Astrocyte (in vitro differentiated cells and primary cell): Measurements from ENCODE around the gene TGDS. TPM values are rescaled to one million over a fixed set of nuclear protein-coding genes. Genes with fewer than 3 reads are reported as not detected.

ENCODE experiments used
- DNase-seq: peaks from one replicate; pipeline ENCODE4 v3.0.0-alpha.2; 2010; ENCODE audit warnings: low read depth
- FAIRE-seq: peaks from 2 replicates; lab custom pipeline; 2011; peaks lifted over from hg19 to GRCh38; lab: Jason Lieb, UNC
- H2AFZ ChIP-seq: 2 replicates; pipeline ENCODE4 v1.6.0; 2012; ENCODE audit warnings: low read depth, low read length, inconsistent platforms
- H3K27ac ChIP-seq: 2 replicates; pipeline ENCODE4 v1.5.1; 2011; ENCODE audit warnings: low read depth, low read length, inconsistent platforms
- H3K27me3 ChIP-seq: 2 replicates; pipeline ENCODE4 v1.6.0; 2011; ENCODE audit warnings: low read length, inconsistent platforms; ENCODE audit not compliant: insufficient read depth
- H3K36me3 ChIP-seq: 2 replicates; pipeline ENCODE4 v1.5.1; 2011; ENCODE audit warnings: low read length, inconsistent platforms; ENCODE audit not compliant: insufficient read depth
- H3K4me1 ChIP-seq: 2 replicates; pipeline ENCODE4 v1.5.1; 2011; ENCODE audit warnings: low read length, inconsistent platforms; ENCODE audit not compliant: insufficient read depth
- H3K4me2 ChIP-seq: 2 replicates; pipeline ENCODE4 v1.6.0; 2012; ENCODE audit warnings: low read length, inconsistent platforms
- H3K4me3 ChIP-seq: 2 replicates; pipeline ENCODE4 v1.5.1; 2011; ENCODE audit warnings: low read depth, mild to moderate bottlenecking, low read length, inconsistent platforms; ENCODE audit not compliant: insufficient read depth
- H3K79me2 ChIP-seq: 2 replicates; pipeline ENCODE4 v1.6.0; 2012; ENCODE audit warnings: mild to moderate bottlenecking, low read length, inconsistent platforms; ENCODE audit not compliant: insufficient read depth
- H3K9ac ChIP-seq: 2 replicates; pipeline ENCODE4 v1.6.0; 2012; ENCODE audit warnings: mild to moderate bottlenecking, low read length, inconsistent platforms
- H3K9me3 ChIP-seq: 2 replicates; pipeline ENCODE4 v1.5.1; 2012; ENCODE audit warnings: low read depth, mild to moderate bottlenecking, low read length, inconsistent platforms; ENCODE audit not compliant: insufficient read depth
- H4K20me1 ChIP-seq: 2 replicates; pipeline ENCODE4 v1.6.0; 2012; ENCODE audit warnings: low read length, inconsistent platforms; ENCODE audit not compliant: insufficient read depth
- H3K27ac Mint-ChIP-seq: one replicate; pipeline ENCODE4 v1.8.0; 2021; ENCODE audit warnings: mild to moderate bottlenecking, mixed read lengths; ENCODE audit not compliant: unreplicated experiment
- H3K27me3 Mint-ChIP-seq: one replicate; pipeline ENCODE4 v1.8.0; 2021; ENCODE audit warnings: low read depth, mixed read lengths; ENCODE audit not compliant: unreplicated experiment
- H3K36me3 Mint-ChIP-seq: one replicate; pipeline ENCODE4 v1.8.0; 2021; ENCODE audit warnings: low read depth, mixed read lengths; ENCODE audit not compliant: unreplicated experiment
- H3K4me1 Mint-ChIP-seq: one replicate; pipeline ENCODE4 v1.8.0; 2021; ENCODE audit warnings: low read depth, mixed read lengths; ENCODE audit not compliant: unreplicated experiment
- H3K4me3 Mint-ChIP-seq: one replicate; pipeline ENCODE4 v1.8.0; 2021; ENCODE audit warnings: mild to moderate bottlenecking, moderate library complexity, mixed read lengths; ENCODE audit not compliant: unreplicated experiment
- H3K9me3 Mint-ChIP-seq: one replicate; pipeline ENCODE4 v1.8.0; 2021; ENCODE audit warnings: mild to moderate bottlenecking, mixed read lengths; ENCODE audit not compliant: unreplicated experiment
- CTCF ChIP-seq: IDR thresholded peaks from 2 replicates; pipeline ENCODE4 v1.5.1; 2011; ENCODE audit warnings: low read depth, mild to moderate bottlenecking, inconsistent platforms, low read length, moderate library complexity; ENCODE audit not compliant: insufficient read depth
- EZH2 ChIP-seq: IDR thresholded peaks from 2 replicates; pipeline ENCODE4 v1.6.1; 2012; ENCODE audit warnings: mild to moderate bottlenecking, low read length, inconsistent platforms; ENCODE audit not compliant: insufficient read depth
- total RNA-seq: library from RNA; stranded (reverse); gene quantifications from 2 replicates; pipeline ENCODE4 v1.2.1, GENCODE V29; 2021

Gene TGDS
- total RNA-seq, 1 donor from 2014 or later: 11.7 TPM

- FAIRE-seq: no peak
Observed at GRCh38 chr13:94622344-94622743, 26.4 kb upstream of the TGDS start.

GRCh38 chr13:94620286-94620896 lies 24.4 kb upstream of the TGDS start:
- H3K36me3 ChIP-seq: peaks cover 20% of the 10 kb centered on the region
- H3K4me1 Mint-ChIP-seq: no peaks in the 10 kb centered on the region
- no peak for FAIRE-seq
- H4K20me1 ChIP-seq: peaks cover 36% of the 10 kb centered on the region
- no peaks in the 10 kb centered on the region for H3K27me3 Mint-ChIP-seq
- H3K4me1 ChIP-seq: no peaks in the 10 kb centered on the region
- TF ChIP-seq EZH2: no peak
- peak; percentile 78 for TF ChIP-seq CTCF
- no peaks in the 10 kb centered on the region for H3K36me3 Mint-ChIP-seq
- no peak overlapping the region for H3K4me2 ChIP-seq
- H3K9me3 ChIP-seq: no peaks in the 10 kb centered on the region
- no peak for DNase-seq
- no peak overlapping the region for H3K9ac ChIP-seq
- no peak overlapping the region for H3K27ac ChIP-seq
- H3K27ac Mint-ChIP-seq: no peak overlapping the region
- H2AFZ ChIP-seq: no peak overlapping the region
- H3K9me3 Mint-ChIP-seq: no peaks in the 10 kb centered on the region
- H3K4me3 ChIP-seq: no peak overlapping the region
- peaks cover 3% of the 10 kb centered on the region for H3K79me2 ChIP-seq
- H3K27me3 ChIP-seq: no peaks in the 10 kb centered on the region
- H3K4me3 Mint-ChIP-seq: no peak overlapping the region

More at GRCh38 chr13:94622344-94622743, 26.4 kb upstream of the TGDS start:
- no peak overlapping the region for H3K4me2 ChIP-seq
- no peak overlapping the region for H2AFZ ChIP-seq
- H3K4me3 ChIP-seq: no peak overlapping the region
- H3K27me3 Mint-ChIP-seq: no peaks in the 10 kb centered on the region
- peaks cover 3% of the 10 kb centered on the region for H3K36me3 Mint-ChIP-seq
- H3K4me3 Mint-ChIP-seq: no peak overlapping the region
- no peaks in the 10 kb centered on the region for H3K9me3 ChIP-seq
- TF ChIP-seq CTCF: no peak
- TF ChIP-seq EZH2: no peak
- no peaks in the 10 kb centered on the region for H3K9me3 Mint-ChIP-seq
- H3K27me3 ChIP-seq: no peaks in the 10 kb centered on the region
- peaks cover 25% of the 10 kb centered on the region for H4K20me1 ChIP-seq
- H3K9ac ChIP-seq: no peak overlapping the region
- H3K4me1 Mint-ChIP-seq: no peaks in the 10 kb centered on the region
- no peak for DNase-seq
- H3K79me2 ChIP-seq: peaks cover 3% of the 10 kb centered on the region
- H3K4me1 ChIP-seq: no peaks in the 10 kb centered on the region
- H3K36me3 ChIP-seq: peaks cover 28% of the 10 kb centered on the region
- no peak overlapping the region for H3K27ac ChIP-seq
- H3K27ac Mint-ChIP-seq: no peak overlapping the region

GRCh38 chr13:94617389-94618000 lies 21.5 kb upstream of the TGDS start:
- no peak overlapping the region for H3K27ac ChIP-seq
- Mint-ChIP-seq H3K27ac (no peak overlapping the region), H3K4me1 (no peaks in the 10 kb centered on the region), H3K9me3 (no peaks in the 10 kb centered on the region), H3K36me3 (peaks cover 5% of the 10 kb centered on the region), H3K27me3 (no peaks in the 10 kb centered on the region), H3K4me3 (no peak overlapping the region)
- no peak for DNase-seq
- FAIRE-seq: peak; percentile 78
- no peaks in the 10 kb centered on the region for H3K9me3 ChIP-seq
- no peaks in the 10 kb centered on the region for H3K27me3 ChIP-seq
- peaks cover 18% of the 10 kb centered on the region for H3K36me3 ChIP-seq
- H3K4me3 ChIP-seq: no peak overlapping the region
- H3K79me2 ChIP-seq: peaks cover 8% of the 10 kb centered on the region
- no peak overlapping the region for H3K9ac ChIP-seq
- no peak overlapping the region for H2AFZ ChIP-seq
- no peak overlapping the region for H3K4me2 ChIP-seq
- TF ChIP-seq EZH2 (no peak), CTCF (peak; percentile 64)
- peaks cover 48% of the 10 kb centered on the region for H4K20me1 ChIP-seq
- H3K4me1 ChIP-seq: no peaks in the 10 kb centered on the region
